Pulmonary artery endothelial cell (primary cell): ENCODE data around the gene SHPK. TPM values are rescaled to one million over a fixed set of nuclear protein-coding genes. Genes with fewer than 3 reads are reported as not detected.
"Not testable (repeated sequence)": the region's sequence is repeated elsewhere in the genome, so short reads cannot be mapped to it uniquely, and the experiment has no call there.

Experiments used
- DNase-seq: peaks from one replicate; pipeline ENCODE4 v3.0.0-alpha.2; 2011; ENCODE audit warnings: low read depth, low spot score
- total RNA-seq: library from RNA; depleted of rRNA; stranded (reverse); fragments of >200 nt; gene quantifications from 2 replicates; pipeline ENCODE4 v1.2.3, GENCODE V29; 2014

The SHPK gene
- total RNA-seq, 1 donor from 2014 or later, result 21.8 TPM

- DNase-seq, result no peak
Measured at GRCh38 chr17:3590231-3590630, 45.8 kb downstream of the SHPK start.

GRCh38 chr17:3589784-3590183 is 46.3 kb downstream of the SHPK start:
- no peak for DNase-seq

- no peak for DNase-seq
Measured at GRCh38 chr17:3585826-3586225, 50.2 kb downstream of the SHPK start.

- DNase-seq, result no peak
Measured at GRCh38 chr17:3583456-3583855, 52.6 kb downstream of the SHPK start.

DNA sequence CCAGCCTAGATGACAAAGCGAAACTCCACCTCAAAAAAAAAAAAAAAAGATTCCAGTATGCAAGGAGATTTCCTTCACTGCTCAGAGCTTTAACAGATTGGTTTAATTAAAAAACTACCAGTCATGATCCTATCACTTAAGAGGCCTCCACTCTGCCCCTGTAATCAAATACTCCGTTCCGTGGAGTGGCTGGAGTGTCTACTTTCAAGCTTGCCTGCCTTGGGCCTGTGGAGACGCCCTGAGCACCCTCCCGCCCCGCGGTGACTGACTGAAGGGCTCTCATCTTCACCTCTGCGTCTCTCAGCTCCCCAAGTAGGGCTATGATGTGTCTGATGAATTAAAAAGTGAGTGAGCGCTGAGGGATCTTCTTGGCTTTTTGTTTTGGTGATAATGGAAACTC is 53.1 kb downstream of the SHPK start:
- no peak for DNase-seq

- DNase-seq, result not testable (repeated sequence)
Measured at GRCh38 chr17:3578667-3579066, 57.4 kb downstream of the SHPK start.

DNA sequence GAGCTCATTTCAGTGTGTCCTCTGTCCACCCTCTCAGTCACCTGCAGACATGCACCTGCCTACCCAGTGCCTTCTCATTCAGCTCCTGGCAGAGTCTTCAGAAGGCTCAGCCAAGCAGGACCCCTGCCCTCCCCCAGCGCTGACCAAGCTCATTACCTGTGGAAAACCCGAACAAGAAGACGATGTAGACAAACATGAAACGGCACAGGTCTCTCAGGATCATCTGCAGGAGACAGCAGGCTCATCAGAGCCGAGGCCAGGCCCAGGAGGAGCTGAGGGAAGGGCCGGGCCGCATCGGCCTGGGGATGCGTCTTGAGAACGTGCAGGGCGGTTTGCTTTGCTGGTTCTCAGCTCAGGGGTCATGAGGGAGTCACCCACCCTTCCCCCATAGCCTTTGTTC is 59.1 kb downstream of the SHPK start:
- DNase-seq, result no peak

DNA sequence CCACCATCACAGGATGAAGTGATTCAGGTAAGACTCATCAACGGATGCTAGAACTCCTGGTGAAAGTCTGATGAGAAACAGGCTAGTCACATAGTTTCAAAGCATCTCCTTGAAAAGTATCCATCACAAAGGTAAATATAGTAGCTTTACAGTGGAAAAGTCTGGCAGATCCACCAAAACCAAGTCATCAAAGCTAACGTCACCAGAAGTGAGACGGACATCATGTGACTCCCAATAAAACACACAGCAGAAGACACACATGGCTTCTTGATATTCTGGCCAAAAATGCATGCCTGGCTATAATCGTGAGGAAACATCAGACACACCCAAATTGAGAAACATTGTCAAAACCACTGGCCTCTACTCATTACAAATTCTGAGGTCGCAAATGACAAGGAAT is 60.5 kb downstream of the SHPK start:
- no peak for DNase-seq

- DNase-seq, result no peak
Measured at GRCh38 chr17:3574231-3574630, 61.8 kb downstream of the SHPK start.

DNA sequence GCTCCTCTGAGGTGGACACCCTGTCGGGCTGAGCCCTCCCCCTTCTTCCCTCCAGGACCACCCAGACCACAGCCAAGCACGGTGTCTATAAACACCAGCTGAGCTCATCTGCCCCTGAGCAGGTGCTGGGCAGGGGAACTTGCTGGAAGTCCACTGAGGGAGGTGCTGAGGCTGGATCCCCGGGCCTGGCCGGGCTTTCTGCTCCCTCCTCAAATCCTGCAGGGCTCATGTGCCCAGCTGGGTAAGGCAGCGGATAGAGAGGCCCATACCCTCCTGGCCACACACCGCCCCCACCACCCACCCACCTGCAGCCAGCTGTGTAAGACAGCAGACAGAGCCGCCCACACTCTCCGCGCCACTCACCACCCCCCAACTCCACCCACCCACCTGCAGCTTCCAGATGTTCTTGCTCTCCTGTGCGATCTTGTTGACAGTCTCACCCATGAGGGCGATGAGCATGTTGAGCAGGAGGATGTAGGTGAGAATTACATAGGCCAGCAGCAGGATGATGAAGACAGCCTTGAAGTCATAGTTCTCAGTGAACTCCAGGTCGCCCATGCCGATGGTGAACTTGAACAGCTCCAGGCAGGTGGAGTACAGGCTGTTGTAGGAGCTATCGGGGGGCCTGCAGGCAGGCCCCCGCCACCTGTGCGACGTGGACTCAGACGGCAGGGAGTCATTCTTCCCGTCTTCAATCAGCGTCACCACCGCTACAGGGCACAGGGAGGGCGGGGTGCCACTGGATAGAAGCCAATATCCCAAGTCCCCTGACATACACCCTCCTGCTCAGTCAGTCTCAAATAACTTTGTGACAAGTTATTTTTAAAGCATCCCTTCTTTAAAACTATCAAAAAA is 62.6 kb downstream of the SHPK start:
- DNase-seq, result no peak

DNA sequence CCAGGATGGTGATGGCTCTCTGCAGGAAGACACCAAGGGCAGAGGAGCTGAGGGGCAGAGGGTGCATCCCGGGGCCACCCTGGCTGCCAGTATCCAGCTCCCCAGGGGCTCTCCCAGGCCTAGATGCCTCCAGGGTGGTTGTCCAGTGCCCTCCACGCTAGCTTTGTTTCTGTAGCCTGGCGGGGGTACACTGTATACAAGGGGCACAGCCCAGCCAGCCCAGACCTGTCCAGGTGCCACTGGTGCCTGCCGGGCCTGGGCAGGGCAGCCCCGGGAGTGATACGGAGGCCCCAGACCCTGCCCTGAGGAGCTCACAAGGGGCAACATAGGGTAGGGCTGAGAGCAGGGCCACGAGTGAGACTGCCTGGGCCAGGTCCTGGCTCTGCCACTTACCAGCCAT is 63.8 kb downstream of the SHPK start:
- DNase-seq, result no peak

- DNase-seq, result no peak
Measured at GRCh38 chr17:3571043-3571900, 64.8 kb downstream of the SHPK start.

- no peak for DNase-seq
Measured at GRCh38 chr17:3569534-3570137, 66.4 kb downstream of the SHPK start.

DNA sequence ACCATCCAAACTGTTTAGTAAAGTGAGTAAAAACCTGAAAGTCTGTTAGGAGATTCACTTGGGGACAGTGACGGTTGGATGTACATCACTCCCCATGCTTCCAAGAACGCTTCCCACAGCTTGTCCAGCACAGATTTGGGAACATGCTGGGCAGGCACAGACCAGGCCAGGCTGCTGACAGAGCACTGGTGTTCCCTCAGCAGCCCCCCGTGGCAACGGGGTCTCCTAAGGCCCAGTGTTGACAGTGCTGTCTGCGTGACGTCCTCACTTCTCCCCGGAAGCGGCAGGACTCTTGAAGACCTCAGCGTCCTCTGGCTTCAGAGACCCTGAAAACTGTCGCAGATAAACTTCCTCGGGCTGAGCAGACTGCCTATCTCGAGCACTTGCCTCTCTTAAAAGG is 69.5 kb downstream of the SHPK start:
- no peak for DNase-seq

DNA sequence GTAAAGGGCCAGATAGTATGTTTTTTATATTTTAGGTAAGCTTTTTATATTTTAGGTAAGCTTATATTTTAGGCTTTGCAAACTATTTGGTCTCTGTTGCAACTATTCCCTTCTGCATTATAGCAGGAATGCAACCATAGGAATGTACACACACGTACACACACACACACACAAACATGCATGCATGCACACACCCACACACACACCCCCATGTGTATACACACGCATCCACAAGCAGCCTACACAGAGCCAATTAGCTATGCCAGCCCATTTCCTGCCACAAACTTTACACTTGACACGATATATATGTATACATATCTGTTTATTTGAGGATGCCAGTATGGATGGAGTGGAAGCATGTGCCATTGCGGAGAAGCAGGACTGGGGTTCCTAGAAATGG is 70.9 kb downstream of the SHPK start:
- no peak for DNase-seq

GRCh38 chr17:3564241-3564640 is 71.8 kb downstream of the SHPK start:
- not testable (repeated sequence) for DNase-seq

GRCh38 chr17:3559270-3559645 is 76.8 kb downstream of the SHPK start:
- DNase-seq, result no peak

DNA sequence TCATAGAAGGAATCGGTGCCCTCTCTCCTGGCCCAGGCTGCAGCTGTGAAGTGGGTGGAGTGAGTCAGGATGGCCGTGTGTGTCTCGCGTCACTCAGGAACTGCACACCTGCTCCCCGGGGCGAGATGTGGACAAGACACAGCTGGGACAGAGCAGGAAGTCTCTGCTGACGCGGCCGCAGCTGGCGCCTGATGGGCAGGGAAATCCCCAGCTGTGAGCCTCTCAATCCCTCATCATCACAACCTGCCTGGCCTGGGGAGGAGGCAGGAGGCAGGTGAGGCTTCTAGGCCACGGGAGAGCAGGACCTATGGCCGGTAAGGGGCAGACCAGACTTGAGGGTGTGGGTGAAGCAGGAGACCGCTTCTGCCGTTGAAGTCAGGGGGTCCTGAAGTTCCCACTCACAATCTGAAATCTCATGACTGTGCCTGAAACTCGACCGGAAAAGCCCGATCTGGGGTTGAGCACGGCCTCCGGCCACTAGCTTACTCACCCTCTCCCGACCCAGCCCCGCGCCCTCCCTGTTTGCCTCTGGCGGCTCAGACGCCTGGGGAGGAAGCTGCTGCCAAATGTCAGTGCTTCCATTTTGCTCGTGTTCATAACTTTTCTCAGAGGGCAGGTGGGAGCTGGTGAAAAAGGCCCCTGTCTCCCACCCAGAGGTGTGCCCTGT is 77.3 kb downstream of the SHPK start:
- no peak for DNase-seq
